ENCODE measurements around the gene ABCC6.
"Not testable (repeated sequence)": the region's sequence is repeated elsewhere in the genome, so short reads cannot be mapped to it uniquely, and the experiment has no call there.

DNA sequence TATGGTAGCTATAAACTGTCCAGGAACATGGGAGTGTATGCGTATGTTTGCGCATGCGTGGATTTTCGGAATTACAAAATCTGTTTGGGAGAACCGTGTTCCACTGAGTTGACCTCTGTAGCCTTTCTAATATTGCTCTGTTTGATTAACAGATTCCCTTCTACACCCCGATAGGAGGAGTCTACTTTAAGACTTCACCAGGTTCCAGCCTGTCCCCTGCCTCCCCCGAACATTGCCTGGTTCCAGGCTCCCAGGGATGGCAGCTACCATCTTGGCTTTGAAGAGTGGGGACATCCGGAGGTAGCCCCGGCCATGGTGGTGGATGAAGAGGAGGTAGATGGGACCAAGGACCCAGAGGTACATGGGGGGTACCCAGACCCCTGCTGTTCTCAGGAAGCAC, 1.9 kb downstream of the ABCC6 start:
- TF ChIP-seq POLR2A (IDR thresholded peaks at IDR 0.05; ENCODE audit: low read depth, low read length); TAF1 (IDR thresholded peaks at IDR 0.05; ENCODE audit: low read depth, low read length); POLR2AphosphoS5 (IDR thresholded peaks at IDR 0.05; ENCODE audit: low read depth, low read length); SPI1 (IDR thresholded peaks at IDR 0.05; ENCODE audit: low read depth, low read length); PAX5 (IDR thresholded peaks at IDR 0.05; ENCODE audit: insufficient read depth, low read length, severe bottlenecking): not testable (repeated sequence)
